ENCODE data around the gene TBX15.

Gene TBX15

DNA sequence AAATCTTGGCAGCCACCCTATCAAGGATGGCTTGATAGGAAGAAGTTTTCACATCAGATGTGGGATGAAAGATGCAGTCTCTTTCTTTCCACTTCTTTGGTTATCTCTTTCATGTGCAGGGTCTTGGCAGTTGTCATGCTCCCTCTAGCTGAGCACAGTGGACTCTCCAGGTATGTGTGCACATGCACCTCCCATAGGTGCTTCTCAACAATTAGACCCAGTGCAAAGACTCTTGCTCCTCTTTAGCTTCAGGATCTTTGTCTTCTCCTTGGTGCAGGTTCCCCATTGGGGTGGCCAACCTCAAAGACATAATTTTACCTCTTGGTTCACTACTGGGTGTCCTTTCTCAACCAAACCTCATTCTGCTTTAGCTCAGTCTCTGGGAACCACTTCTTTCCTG lies 80.7 kb downstream of the TBX15 start:
- Histone ChIP-seq H3K4me3 (no peak overlapping the region), H3K27ac (no peak overlapping the region)

DNA sequence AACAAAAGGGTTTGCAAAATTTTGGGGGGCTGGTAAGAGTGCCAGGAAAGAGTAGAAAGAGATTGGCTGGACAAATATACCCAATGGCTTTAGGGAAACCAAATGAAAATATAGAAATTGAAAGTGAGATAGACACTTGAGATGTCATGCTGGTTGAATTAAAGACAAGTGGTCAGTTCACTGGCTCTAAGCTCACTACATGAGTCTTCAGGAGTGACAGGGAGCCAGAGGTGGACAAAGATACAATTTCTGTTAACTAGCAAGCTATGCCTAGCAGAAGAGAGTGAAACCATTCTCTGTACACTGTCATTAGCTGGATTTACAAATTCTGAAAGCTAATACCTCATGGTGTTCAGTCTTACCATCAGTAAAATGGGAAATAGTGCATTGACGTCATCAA lies 82.5 kb downstream of the TBX15 start:
- Histone ChIP-seq H3K27ac (no peak overlapping the region), H3K4me3 (no peak overlapping the region)

DNA sequence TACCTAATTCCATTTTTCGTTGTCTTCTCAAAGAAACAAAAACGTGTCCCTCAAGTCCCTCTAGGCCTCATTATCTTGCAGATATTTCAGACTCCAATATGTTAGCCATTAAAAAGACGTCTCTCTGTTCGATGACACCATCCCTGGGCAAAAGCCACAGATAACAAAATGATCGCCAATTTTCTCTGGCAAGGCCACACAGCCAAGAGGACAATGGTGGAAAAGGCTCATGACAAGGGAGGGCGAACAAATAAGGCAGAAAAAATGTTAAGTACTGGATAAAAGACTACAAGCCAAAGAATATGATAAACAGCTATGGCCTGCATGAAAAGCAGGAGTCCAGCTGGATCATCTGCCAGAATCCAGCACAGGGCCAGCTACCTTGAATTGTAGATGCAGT lies 82.9 kb downstream of the TBX15 start:
- no peak overlapping the region for H3K27ac ChIP-seq

DNA sequence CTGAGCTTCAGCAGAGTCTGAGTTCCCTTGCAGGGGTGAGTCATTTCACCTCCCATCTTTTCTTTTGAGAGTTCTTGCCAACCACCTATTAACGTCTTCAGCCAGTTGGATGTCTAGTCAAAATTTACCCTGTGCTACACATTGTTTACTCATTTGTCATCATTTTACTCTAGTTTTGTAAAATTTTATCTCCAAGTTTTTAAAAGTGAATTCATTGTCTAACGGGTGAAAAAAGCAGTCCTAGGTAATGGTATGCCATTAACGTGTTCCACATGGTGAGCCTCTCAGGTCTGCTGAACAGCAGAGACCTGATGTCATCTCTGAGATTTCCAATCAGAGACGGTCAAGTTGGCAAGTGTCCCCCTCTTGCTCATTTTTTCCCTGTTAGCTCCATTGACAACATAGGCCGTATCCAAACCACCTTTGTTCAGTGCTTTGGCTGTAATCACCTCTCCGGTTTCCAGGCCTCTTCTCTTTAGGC lies 85.4 kb downstream of the TBX15 start:
- H3K4me3 ChIP-seq = no peak overlapping the region

More for the DNA sequence above, 82.9 kb downstream of the TBX15 start:
- no peak overlapping the region for H3K4me3 ChIP-seq

DNA sequence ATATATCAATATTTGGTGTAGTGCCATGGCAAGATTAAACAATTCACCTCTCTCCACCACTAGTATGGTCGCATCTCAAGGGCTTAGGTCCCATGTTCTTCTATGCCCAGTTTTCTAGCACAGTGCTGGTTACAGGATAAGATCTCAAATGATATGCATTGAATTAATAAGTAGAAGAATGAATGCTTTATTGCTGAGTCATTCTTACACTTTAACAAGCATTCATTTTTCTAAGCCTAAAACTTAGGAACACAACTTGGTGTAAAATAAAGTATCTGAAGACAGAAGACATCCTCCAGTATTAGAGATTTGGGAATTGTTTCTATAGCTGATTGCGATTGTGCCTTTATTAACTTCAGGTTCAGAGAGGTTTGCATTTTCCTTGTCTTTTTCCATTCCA lies 85.8 kb downstream of the TBX15 start:
- Histone ChIP-seq H3K27ac (no peak overlapping the region), H3K4me3 (no peak overlapping the region)

More for the DNA sequence above, 85.4 kb downstream of the TBX15 start:
- H3K27ac ChIP-seq = no peak overlapping the region

DNA sequence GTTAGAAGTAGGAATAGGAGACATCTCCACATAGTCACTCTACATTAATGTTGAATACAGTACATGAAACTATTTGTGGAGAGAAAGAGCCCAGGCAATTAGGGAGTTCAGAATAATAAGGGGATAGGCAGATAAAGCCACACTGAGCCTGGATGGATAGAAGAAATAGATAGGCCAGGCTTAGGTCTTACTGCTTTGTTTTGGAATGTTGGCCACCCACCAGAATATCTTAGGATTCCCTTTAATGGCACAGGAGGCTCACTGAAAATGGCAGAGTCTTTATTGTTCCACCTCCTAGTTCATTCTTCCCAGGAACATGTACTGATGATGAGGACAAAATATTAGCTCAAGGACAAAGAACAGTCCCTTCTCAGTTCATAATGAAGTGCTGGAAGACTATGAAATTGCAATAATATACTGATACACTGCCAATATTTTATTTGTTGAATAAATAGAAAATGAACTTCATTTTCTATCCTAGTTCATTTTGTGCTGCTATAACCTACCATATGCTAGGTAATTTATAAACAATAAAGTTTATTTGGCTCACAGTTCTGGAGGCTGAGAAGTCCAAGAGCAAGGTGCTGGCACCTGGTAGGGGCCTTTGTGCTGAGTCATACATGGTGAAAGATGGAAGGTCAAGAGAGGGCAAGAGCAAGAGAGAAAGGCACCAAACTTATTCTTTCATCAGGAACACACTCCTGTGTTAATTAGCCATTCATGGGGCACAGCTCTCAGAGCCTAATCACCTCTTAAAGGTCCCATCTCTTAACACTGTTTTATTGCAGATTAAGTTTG lies 87.3 kb downstream of the TBX15 start:
- no peak overlapping the region for H3K27ac ChIP-seq
- H3K4me3 ChIP-seq = no peak overlapping the region

DNA sequence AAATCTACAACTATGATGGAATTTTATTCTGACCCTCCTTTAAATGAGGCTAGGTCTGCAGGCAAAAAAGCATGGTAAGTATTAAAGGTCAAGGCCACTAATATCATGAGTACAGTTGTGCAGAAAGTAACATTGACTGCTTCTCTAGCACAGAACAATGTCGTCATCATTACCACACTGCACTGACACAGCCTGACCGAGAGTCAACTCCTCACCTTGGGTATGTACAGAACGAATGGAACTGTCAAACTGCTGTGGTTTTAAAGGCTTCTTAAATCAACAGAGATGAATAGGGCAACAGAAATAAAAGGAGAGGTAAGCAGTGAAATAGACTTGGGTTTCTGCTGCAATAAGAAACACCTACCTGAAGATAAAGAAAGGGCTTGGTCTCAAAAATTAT lies 88.8 kb downstream of the TBX15 start:
- Histone ChIP-seq H3K27ac (no peak overlapping the region), H3K4me3 (no peak overlapping the region)

DNA sequence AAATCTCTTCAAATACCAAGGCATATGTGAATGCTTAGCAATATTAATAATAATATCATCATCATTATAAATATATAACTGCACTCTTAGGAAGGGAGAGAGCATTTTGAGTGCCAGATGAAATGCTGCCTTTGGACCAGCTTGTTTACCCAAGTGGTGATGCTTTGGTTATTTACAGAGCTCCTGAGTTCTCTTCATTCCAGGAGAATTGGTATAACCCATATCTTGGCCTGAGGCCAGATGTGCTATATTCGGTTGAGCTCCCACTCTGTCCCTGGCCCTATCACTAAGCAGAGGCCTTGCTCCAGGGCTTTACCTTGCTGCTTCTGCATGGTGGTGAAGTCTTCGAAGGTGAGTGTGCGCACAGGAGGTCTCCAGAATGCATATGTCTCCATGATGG lies 89.4 kb downstream of the TBX15 start:
- no peak overlapping the region for H3K27ac ChIP-seq

DNA sequence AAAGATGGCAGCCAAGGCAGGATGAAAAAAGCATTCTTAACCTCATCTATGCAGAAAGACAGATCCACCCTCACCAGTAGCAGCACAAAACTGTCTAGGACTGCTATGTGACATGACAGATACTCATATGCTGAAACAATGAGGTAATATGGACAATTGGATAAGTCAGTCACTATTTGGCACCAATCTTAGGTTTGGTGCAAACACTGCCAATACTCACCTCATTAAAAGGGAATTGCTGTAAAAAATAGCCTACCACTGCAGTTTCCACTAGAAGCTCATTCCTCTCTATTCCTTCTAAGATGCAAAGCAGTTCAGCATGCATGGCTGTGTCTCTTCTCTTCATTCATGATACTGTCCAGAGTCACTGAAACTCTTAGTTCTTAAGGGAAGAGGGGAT lies 91.7 kb downstream of the TBX15 start:
- no peak overlapping the region for H3K27ac ChIP-seq

More for the DNA sequence above, 89.4 kb downstream of the TBX15 start:
- H3K4me3 ChIP-seq = no peak overlapping the region

DNA sequence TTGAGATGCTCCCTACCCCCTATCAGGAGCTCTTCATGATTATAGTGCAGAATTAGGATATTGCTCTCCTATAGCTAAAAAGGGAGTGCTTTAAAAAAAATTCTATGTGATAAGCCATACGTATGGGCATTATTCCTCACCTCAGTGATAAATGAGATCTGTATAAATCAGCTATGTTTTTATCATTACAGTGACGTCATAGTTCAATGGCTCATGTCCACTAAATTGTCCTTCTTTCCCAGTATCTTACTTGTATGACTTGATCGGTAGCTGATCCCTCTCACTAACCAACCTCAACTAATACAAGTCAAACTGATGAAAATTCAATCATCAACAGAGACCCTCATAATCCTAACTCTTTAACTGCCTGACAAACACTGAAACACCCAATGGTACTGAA lies 93.3 kb downstream of the TBX15 start:
- no peak overlapping the region for H3K27ac ChIP-seq
- H3K4me3 ChIP-seq = no peak overlapping the region

More for the DNA sequence above, 91.7 kb downstream of the TBX15 start:
- H3K4me3 ChIP-seq = no peak overlapping the region

DNA sequence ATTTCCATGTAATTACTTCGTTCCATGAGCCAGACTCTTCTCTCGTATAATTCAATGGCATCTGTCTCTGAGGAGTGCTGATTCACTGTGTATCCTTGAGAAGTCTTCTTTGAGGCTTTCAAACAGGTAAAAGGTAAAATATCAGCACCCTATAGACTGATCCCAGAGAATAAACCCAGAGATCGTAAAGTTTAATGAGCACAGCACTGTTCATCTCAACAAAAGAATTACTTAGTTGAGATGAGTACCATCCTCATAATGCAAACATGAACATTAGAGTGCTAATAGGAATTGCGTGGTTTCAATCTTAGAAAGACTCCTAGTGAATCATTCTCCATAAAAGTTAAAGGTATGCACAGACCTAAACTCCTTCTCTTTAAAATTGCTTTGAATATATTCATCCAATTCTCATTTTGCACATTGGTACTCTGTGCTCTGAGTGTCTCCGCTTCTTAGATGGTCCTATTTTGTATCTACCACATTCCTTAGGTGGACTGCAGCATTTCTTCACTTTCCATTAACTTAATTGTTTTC lies 97.2 kb downstream of the TBX15 start:
- no peak overlapping the region for H3K27ac ChIP-seq
- no peak overlapping the region for H3K4me3 ChIP-seq

DNA sequence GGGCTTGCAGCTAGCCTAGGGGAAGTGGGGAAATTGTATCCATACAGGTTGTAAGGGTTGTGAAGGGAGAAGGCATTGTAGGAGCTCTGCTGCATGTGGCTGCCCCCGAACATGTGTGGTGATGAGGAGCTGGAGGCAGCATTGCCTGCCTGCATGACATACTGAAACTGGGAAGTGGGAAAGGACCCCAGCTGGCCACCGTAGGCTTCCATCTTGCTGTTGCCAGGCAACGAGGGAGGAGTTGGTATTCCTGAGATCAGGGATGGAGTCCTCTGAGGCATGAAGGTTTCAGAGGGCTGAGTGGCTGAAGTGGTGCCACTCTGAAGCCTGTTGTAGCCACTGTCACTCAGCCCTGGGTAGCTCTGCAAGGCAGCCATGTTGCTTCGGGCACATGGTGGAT lies 103.2 kb downstream of the TBX15 start:
- Histone ChIP-seq H3K27ac (no peak overlapping the region), H3K4me3 (no peak overlapping the region)

DNA sequence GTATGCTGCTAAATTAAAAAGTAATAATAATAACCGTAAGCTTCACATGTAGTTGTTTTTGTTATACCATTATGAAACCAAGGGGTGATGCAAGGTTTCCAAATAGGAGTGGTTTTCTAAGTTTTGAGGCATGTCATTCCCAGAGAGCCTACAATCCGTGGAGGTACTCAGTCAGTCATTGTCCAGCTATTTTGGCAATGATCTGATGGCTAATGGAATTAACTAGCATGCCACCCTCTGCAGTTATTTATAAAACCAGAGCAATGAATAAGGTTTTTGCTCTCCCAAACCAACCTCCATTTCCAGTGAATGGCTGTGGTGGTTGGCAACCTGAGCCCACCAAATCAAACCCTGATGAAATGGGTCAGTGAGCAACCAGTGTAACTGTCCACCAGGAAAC lies 106.4 kb downstream of the TBX15 start:
- Histone ChIP-seq H3K27ac (no peak overlapping the region), H3K4me3 (no peak overlapping the region)

DNA sequence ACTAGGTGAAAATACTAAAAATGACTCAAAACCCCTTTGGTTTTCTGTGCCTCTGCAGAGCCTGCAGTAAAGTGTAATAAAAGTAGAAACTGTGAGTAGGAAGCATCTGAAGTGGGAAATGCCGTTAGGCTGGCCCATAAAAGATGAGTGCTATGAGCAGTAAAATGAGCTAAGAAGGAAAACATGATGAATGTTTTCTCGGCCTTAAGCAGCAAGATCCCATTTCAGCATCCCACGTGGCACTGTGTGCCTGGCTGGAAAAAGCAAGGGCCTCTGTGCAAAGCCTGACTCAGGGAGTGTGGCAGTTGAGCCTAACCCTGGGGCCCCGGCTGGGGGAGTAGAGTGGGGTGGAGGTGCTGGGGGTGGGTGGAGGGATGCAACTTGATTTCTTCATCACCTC lies 109.5 kb downstream of the TBX15 start:
- no peak overlapping the region for H3K27ac ChIP-seq
- no peak overlapping the region for H3K4me3 ChIP-seq

DNA sequence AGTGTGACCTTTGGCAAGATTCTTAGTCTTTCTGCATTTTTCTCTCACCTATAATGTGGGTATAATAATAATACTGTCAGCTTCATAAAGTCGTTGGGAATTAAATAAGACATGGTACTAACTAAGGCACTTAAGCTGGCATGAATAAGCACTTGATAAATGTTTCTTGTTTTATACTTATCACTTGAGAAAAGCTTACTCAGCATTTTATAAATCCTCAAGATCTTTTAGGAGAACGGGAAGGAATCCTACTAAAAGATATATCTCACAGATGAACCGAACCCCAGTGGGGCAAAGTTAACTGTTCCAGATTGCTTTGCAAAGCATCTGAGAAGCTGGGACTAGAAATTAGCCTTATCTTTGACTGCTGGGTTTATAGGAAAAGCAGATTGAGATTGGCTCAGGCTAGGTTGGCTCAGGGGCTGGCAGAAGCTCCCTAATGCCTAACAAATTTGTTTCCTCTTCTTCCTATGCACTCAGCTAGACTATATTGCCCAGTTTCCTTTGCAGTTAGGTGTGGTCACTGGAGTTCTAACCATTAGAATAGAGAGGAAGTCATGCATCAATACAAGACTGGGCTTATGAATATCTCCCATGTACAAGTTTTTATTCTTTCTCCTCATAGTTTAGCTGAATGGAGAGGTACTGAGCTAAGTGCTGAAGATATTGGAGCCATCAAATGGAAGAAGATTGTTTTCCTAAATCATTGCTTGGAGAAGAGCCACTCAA lies 110.3 kb downstream of the TBX15 start:
- H3K4me3 ChIP-seq = no peak overlapping the region
- no peak overlapping the region for H3K27ac ChIP-seq

DNA sequence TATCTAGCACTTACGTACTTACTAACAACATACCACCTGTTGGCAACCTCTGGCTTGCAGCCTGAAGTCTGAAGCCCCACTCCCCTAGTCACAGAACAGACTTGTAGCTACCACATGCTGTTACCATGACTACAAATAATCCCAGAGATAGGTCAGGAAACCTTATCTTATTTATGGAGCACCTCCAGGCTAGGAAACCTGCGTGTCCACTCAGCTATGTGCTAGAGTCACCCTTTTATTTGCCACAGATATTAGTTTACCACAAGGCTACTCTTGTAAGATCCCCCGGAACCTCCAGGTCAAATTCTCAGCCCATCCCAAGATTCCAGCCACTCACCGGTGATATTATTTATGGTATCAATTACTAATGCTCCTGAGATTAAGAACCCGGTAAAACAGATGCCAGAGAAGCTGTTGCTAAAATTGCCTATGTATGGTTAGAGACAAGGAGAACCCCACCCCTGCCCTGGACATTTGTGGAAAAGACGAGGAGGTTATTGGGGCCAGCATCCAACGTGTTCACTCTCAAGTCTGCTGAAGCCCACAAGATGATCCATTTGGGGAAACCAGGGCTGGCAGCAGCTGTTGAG lies 116.5 kb downstream of the TBX15 start:
- no peak overlapping the region for H3K4me3 ChIP-seq
- H3K27ac ChIP-seq = no peak overlapping the region

DNA sequence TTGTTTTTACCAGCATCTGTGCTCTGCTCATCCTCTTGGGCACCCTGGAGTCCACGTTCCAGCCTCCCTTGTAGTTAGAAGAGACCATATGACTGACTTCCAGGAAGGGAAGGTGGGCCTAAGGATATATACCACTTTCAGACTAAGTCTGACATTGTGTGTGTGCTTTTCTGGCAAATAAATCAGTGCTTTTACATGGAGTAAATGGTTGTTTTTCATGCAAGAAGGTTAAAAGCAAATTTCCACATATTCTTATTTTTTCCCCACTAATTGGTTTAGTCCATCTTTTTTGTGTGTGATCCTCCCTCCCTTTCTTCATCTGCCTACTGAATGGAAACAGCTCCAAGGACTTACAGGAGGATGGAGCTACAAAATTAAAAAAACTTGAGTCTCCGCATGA lies 119.8 kb downstream of the TBX15 start:
- Histone ChIP-seq H3K27ac (no peak overlapping the region), H3K4me3 (no peak overlapping the region)

DNA sequence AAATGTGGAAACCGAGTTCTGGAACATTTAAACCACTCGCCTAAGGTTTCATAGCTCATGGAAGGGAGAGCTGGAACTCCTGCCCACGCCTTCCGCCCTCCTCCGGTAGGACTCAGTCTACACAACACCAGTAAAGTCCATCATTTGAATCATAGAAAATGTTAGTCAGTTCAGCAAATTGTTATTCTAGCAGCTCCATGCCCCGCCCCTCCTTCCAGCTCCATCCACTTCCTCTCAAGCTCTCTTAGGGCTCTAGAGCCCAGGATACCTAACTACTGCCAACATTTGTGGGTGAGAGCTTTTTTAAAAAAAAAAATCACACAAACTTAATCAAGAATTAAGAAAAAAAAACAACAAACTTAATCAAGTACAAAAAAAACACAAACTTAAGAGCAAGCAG lies 121.8 kb downstream of the TBX15 start:
- no peak overlapping the region for H3K27ac ChIP-seq
- H3K4me3 ChIP-seq = no peak overlapping the region

DNA sequence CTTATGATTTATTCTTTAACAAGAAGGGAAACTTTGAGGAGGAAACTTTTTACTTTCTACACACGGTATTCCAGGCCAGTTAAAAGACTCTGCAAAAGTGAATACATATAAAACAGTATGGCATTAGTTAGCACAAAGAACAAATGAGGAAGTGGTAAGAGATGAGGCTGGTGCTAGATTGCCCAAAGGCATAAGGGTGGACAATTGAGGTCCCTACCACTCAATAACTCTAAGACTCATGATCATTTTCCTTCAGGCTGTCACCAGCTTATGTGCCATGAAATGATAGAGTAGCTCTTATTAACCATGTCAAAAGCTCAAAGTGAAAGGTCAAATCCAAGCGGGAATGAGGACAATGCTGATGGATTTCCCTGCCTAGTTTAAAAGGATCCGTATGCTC lies 124.5 kb downstream of the TBX15 start:
- no peak overlapping the region for H3K4me3 ChIP-seq
- no peak overlapping the region for H3K27ac ChIP-seq

DNA sequence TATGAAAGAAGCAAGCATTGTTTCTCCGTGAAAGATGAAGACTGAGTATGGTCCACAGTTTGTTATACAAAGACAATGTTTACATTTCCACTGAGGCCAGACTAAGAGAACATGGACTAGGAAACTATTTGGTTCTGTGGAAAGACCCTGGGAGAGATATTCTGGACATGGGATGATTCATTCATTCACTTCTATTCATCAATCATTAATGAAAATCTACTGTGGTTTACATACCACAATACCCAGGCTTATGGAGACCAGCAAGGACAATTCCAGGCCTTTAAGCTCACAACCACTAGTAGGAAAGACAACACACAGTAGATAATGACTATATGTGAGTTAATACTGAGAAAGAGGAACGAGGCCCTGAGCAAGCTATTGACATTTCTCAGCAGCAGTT lies 125.4 kb downstream of the TBX15 start:
- no peak overlapping the region for H3K27ac ChIP-seq
- no peak overlapping the region for H3K4me3 ChIP-seq

DNA sequence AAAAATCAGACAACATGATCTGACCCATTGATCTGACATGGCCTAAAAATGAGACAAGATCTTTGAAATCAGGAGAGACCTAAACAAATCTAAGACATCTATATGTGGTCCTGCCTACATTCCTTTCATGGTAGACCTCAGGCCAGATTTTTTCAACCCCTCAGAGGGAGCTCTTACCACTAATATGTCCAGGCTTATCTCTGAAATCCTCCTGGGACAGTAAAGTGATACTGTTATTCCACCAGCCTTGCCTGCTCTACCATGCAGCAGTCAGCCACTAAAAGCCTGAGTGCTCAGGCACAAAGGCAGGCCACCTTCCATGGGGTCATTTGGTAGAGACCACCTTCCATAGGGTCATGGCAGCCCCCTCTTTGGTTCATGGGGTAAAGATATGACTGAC lies 126.9 kb downstream of the TBX15 start:
- no peak overlapping the region for H3K4me3 ChIP-seq
- H3K27ac ChIP-seq = no peak overlapping the region

Data from skin epidermis (tissue), 12 donors.